Activated naive CD8-positive, alpha-beta T cell treated with anti-CD3 and anti-CD28 coated beads for 36 hours (primary cell): Measurements from ENCODE around the gene DNAAF3. TPM values are rescaled to one million over a fixed set of nuclear protein-coding genes. Genes with fewer than 3 reads are reported as not detected.
A peak's percentile ranks its signal among the peaks of the same experiment; 100 is the strongest.
"Not testable (repeated sequence)": the region's sequence is repeated elsewhere in the genome, so short reads cannot be mapped to it uniquely, and the experiment has no call there.

Experiments used
- DNase-seq: peaks from one replicate; pipeline ENCODE4 v3.0.0; 2021
- H3K27ac Mint-ChIP-seq: one replicate; pipeline ENCODE4 v1.8.0; 2022; ENCODE audit warnings: mild to moderate bottlenecking, moderate library complexity, mixed read lengths
- H3K27me3 Mint-ChIP-seq: one replicate; pipeline ENCODE4 v1.8.0; 2022; ENCODE audit warnings: mild to moderate bottlenecking, mixed read lengths
- H3K36me3 Mint-ChIP-seq: one replicate; pipeline ENCODE4 v1.8.0; 2021; ENCODE audit warnings: mild to moderate bottlenecking, mixed read lengths
- H3K4me1 Mint-ChIP-seq: one replicate; pipeline ENCODE4 v1.8.0; 2021; ENCODE audit warnings: mixed read lengths
- H3K4me3 Mint-ChIP-seq: one replicate; pipeline ENCODE4 v1.8.0; 2022; ENCODE audit warnings: mild to moderate bottlenecking, moderate library complexity, mixed read lengths
- H3K9me3 Mint-ChIP-seq: one replicate; pipeline ENCODE4 v1.8.0; 2022; ENCODE audit warnings: mixed read lengths
- total RNA-seq, 2 experiments: library from RNA; stranded (reverse); gene quantifications; one replicate each; pipeline ENCODE4 v1.2.3, GENCODE V29; 2021

DNAAF3 gene
- total RNA-seq, 2 experiments from 2014 or later = not detected

- DNase-seq = peak; percentile 66
- H3K4me3 Mint-ChIP-seq = peak overlapping the region; percentile 79
- no peaks in the 10 kb centered on the region for H3K36me3 Mint-ChIP-seq
- peaks cover 2% of the 10 kb centered on the region for H3K9me3 Mint-ChIP-seq
- peaks cover 80% of the 10 kb centered on the region for H3K27me3 Mint-ChIP-seq
- peaks cover 12% of the 10 kb centered on the region for H3K4me1 Mint-ChIP-seq
- no peak overlapping the region for H3K27ac Mint-ChIP-seq
Measured at GRCh38 chr19:55165952-55166529, 372 bp downstream of the DNAAF3 start.

GRCh38 chr19:55161571-55162322 is 4.7 kb downstream of the DNAAF3 start:
- no peak for DNase-seq
- Mint-ChIP-seq H3K4me1 (peaks cover 9% of the 10 kb centered on the region), H3K27ac (no peak overlapping the region), H3K27me3 (peaks cover 80% of the 10 kb centered on the region), H3K9me3 (peaks cover 2% of the 10 kb centered on the region), H3K4me3 (no peak overlapping the region), H3K36me3 (peaks cover 1% of the 10 kb centered on the region)

GRCh38 chr19:55160986-55161365 is 5.4 kb downstream of the DNAAF3 start:
- Mint-ChIP-seq H3K36me3 (peaks cover 1% of the 10 kb centered on the region), H3K4me3 (no peak overlapping the region), H3K27ac (no peak overlapping the region), H3K27me3 (peaks cover 79% of the 10 kb centered on the region), H3K4me1 (peaks cover 3% of the 10 kb centered on the region), H3K9me3 (no peaks in the 10 kb centered on the region)
- no peak for DNase-seq

- peak; percentile 93 for DNase-seq
- Mint-ChIP-seq H3K9me3 (no peaks in the 10 kb centered on the region), H3K36me3 (peaks cover 1% of the 10 kb centered on the region), H3K27ac (no peak overlapping the region), H3K4me1 (peaks cover 1% of the 10 kb centered on the region), H3K4me3 (no peak overlapping the region), H3K27me3 (peaks cover 76% of the 10 kb centered on the region)
Measured at GRCh38 chr19:55160128-55160985, 6.1 kb downstream of the DNAAF3 start.

- peaks cover 1% of the 10 kb centered on the region for H3K4me1 Mint-ChIP-seq
- H3K27me3 Mint-ChIP-seq = peaks cover 71% of the 10 kb centered on the region
- no peaks in the 10 kb centered on the region for H3K9me3 Mint-ChIP-seq
- peaks cover 1% of the 10 kb centered on the region for H3K36me3 Mint-ChIP-seq
- no peak overlapping the region for H3K4me3 Mint-ChIP-seq
- DNase-seq = no peak
- no peak overlapping the region for H3K27ac Mint-ChIP-seq
Measured at GRCh38 chr19:55158848-55159749, 7.3 kb downstream of the DNAAF3 start.

GRCh38 chr19:55158423-55158822 is 8.0 kb downstream of the DNAAF3 start:
- no peak overlapping the region for H3K27ac Mint-ChIP-seq
- H3K9me3 Mint-ChIP-seq = peaks cover 2% of the 10 kb centered on the region
- H3K4me1 Mint-ChIP-seq = peaks cover 3% of the 10 kb centered on the region
- peaks cover 65% of the 10 kb centered on the region for H3K27me3 Mint-ChIP-seq
- no peak for DNase-seq
- no peak overlapping the region for H3K4me3 Mint-ChIP-seq
- H3K36me3 Mint-ChIP-seq = peaks cover 1% of the 10 kb centered on the region

GRCh38 chr19:55157064-55157908 is 9.1 kb downstream of the DNAAF3 start, which contains the start of gene TNNI3:
Gene TNNI3 (minus strand): TSS chr19:55157732. CDS start chr19:55157589, 143 bp downstream.
- peaks cover 3% of the 10 kb centered on the region for H3K4me1 Mint-ChIP-seq
- peaks cover 1% of the 10 kb centered on the region for H3K36me3 Mint-ChIP-seq
- no peak within 1 kb of the TSS for H3K4me3 Mint-ChIP-seq
- peaks cover 59% of the 10 kb centered on the region for H3K27me3 Mint-ChIP-seq
- H3K27ac Mint-ChIP-seq = no peak within 1 kb of the TSS
- no peak for DNase-seq
- peaks cover 5% of the 10 kb centered on the region for H3K9me3 Mint-ChIP-seq

GRCh38 chr19:55156202-55157063 is 10.0 kb downstream of the DNAAF3 start:
- peaks cover 6% of the 10 kb centered on the region for H3K36me3 Mint-ChIP-seq
- peaks cover 8% of the 10 kb centered on the region for H3K4me1 Mint-ChIP-seq
- H3K27ac Mint-ChIP-seq = no peak overlapping the region
- H3K27me3 Mint-ChIP-seq = peaks cover 50% of the 10 kb centered on the region
- no peak overlapping the region for H3K4me3 Mint-ChIP-seq
- DNase-seq = peak; percentile 47
- peaks cover 13% of the 10 kb centered on the region for H3K9me3 Mint-ChIP-seq

GRCh38 chr19:55155784-55156183 is 10.6 kb downstream of the DNAAF3 start:
- not testable (repeated sequence) for H3K4me1 Mint-ChIP-seq, DNase-seq, H3K36me3 Mint-ChIP-seq, H3K27ac Mint-ChIP-seq, H3K4me3 Mint-ChIP-seq
- Mint-ChIP-seq H3K27me3 (peaks cover 50% of the 10 kb centered on the region), H3K9me3 (peaks cover 16% of the 10 kb centered on the region)

GRCh38 chr19:55153652-55154264 is 12.7 kb downstream of the DNAAF3 start:
- no peak overlapping the region for H3K4me3 Mint-ChIP-seq
- H3K27me3 Mint-ChIP-seq = peaks cover 47% of the 10 kb centered on the region
- H3K9me3 Mint-ChIP-seq = peaks cover 16% of the 10 kb centered on the region
- H3K36me3 Mint-ChIP-seq = peaks cover 5% of the 10 kb centered on the region
- peaks cover 8% of the 10 kb centered on the region for H3K4me1 Mint-ChIP-seq
- no peak for DNase-seq
- H3K27ac Mint-ChIP-seq = no peak overlapping the region

GRCh38 chr19:55152017-55152416 is 14.4 kb downstream of the DNAAF3 start:
- Mint-ChIP-seq H3K4me3 (no peak overlapping the region), H3K36me3 (peaks cover 5% of the 10 kb centered on the region), H3K27ac (peak overlapping the region; percentile 61), H3K4me1 (peaks cover 8% of the 10 kb centered on the region), H3K9me3 (peaks cover 16% of the 10 kb centered on the region), H3K27me3 (peaks cover 46% of the 10 kb centered on the region)
- no peak for DNase-seq

GRCh38 chr19:55149078-55150003 is 17.1 kb downstream of the DNAAF3 start, which contains the start of gene TNNT1:
Gene TNNT1 (minus strand): TSS chr19:55149206. CDS start chr19:55147157, 2,049 bp downstream.
- Mint-ChIP-seq H3K9me3 (peaks cover 16% of the 10 kb centered on the region), H3K27me3 (peaks cover 54% of the 10 kb centered on the region), H3K4me1 (peaks cover 7% of the 10 kb centered on the region), H3K4me3 (no peak within 1 kb of the TSS), H3K36me3 (peaks cover 5% of the 10 kb centered on the region), H3K27ac (no peak within 1 kb of the TSS)
- DNase-seq = no peak
